Endothelial cell of umbilical vein (primary cell): ENCODE data around the gene PRDM16.

ENCODE experiments used
- CTCF ChIP-seq, 2 donors: IDR thresholded peaks; 1 replicate in 1 of 2; 2 replicates in 1 of 2; pipeline ENCODE4 v1.5.1; 2011; ENCODE audit warnings: low read length in 2 of 2, mild to moderate bottlenecking in 2 of 2, moderate library complexity in 2 of 2, control low read depth in 1 of 2, inconsistent platforms in 1 of 2, low read depth in 1 of 2; ENCODE audit not compliant: insufficient read depth in 1 of 2; ENCODE audit errors: extremely low read depth in 1 of 2
- EZH2 ChIP-seq: IDR thresholded peaks from 2 replicates; pipeline ENCODE4 v1.6.1; 2012; ENCODE audit warnings: borderline replicate concordance, low read depth, mild to moderate bottlenecking, moderate library complexity, low read length, inconsistent platforms; ENCODE audit not compliant: severe bottlenecking
- MAX ChIP-seq: IDR thresholded peaks from 2 replicates; pipeline ENCODE4 v1.6.1; 2011; ENCODE audit not compliant: insufficient read depth, insufficient read length
- MYC ChIP-seq: IDR thresholded peaks from one replicate; pipeline ENCODE4 v1.6.1; 2011; ENCODE audit warnings: mild to moderate bottlenecking, low read depth, low read length
- POLR2A ChIP-seq: IDR thresholded peaks from 2 replicates; pipeline ENCODE4 v1.6.1; 2012; ENCODE audit warnings: low read depth, mild to moderate bottlenecking, control low read depth, low read length
- POLR2AphosphoS5 ChIP-seq: IDR thresholded peaks from 2 replicates; pipeline ENCODE4 v1.6.1; 2012; ENCODE audit warnings: low read depth, mild to moderate bottlenecking, control low read depth, low read length, moderate library complexity; ENCODE audit not compliant: insufficient read depth

GRCh38 chr1:3311711-3312110 lies 242.7 kb downstream of the PRDM16 start:
- TF ChIP-seq MAX (no peak), POLR2AphosphoS5 (no peak), EZH2 (no peak), CTCF (IDR thresholded peaks at IDR 0.05; ENCODE audit: extremely low read depth in 1 of 2, insufficient read depth in 1 of 2, low read depth in 1 of 2, low read length in 2 of 2) (no peak), POLR2A (no peak), MYC (no peak)
